ENCODE data around the gene CD164L2.
"Not testable (repeated sequence)": the region's sequence is repeated elsewhere in the genome, so short reads cannot be mapped to it uniquely, and the experiment has no call there.

Gene CD164L2

DNA sequence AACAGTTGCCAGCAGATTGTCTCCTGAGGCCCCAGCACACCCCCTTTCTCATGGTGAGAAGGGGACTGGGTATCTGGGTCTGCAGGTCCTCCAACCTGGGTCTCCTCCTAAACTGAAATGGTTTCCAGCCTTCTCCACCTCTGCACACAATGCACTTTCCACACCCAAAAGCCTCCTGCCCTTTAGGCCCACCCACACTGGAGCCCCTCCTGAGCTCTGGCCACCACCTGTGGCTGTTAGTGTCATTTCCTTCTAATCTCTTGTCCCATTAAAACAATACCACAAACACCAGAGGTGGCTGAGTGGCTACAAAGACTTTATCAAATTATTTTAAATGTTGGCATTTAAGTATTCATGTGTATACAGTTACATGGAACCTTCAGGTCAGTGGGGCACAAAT is 20.8 kb upstream of the CD164L2 start:
- no peak for DNase-seq

DNA sequence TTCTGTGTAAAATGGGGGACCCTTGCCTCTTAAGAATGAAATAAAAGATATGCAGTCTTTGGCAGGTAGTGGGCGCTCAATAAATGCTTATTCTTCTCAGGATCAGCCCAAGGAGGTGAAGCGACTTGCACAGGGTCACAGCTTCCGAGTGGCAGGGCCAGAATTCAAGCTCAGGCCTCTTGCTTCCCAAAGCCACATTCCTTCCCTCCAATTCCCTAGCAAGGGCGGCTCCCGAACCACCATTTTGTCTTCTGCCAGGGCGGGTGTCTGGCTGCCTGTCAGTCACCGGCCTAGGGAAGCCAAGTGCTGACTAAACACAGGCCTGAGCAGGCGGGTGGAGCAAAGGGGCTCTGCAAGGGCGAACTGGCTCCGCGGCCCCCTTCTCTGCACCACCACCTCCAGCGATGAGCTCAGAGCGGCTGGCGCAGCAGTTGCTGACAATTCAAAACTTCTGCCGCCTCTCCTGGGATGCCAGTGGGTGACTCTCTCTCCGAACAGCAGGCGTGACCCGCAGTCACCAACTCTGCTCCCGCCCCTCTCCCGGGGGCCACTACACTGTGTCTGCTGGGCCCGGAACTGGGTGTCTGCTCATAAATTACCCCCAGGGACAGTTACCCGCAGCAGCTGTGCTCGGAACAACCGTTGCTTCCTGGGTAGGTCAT is 20.1 kb upstream of the CD164L2 start:
- no peak for DNase-seq

DNA sequence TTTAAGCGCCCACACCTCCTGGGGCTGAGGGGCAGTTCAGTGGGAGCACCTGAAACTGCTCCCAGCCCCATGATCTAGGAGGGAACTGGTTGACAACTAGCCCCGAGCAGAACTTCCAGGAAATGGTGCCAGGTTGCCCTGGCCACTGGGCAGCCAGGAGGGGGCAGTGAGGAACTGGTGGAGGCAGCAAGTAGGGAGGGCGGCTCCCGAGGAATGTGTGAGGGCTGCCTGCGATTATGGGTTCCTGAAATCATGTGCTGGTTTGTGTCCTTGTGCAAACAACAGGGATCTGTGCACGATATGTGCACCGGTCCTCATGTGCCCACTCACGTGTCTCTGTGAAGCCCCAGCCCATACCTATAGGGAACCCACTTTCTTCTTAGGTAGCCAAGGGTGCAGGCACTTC is 19.2 kb upstream of the CD164L2 start:
- no peak for DNase-seq

DNA sequence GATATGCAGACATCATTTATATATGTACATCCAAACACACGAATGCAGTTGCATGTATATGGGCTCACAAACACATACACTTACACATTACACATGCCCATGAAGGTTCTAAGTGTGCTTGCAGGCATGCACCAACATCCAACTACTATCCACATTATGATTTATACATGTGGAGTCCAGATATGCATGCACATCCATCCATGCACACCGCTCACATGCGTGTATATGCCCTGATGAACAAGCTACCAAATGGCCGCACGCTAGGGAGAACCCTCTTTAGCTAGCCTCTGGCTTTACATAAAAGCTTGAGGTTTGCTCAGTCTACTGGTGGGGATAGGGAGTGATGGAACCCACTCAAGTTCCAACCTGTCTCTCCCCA is 17.8 kb upstream of the CD164L2 start:
- no peak for DNase-seq

DNA sequence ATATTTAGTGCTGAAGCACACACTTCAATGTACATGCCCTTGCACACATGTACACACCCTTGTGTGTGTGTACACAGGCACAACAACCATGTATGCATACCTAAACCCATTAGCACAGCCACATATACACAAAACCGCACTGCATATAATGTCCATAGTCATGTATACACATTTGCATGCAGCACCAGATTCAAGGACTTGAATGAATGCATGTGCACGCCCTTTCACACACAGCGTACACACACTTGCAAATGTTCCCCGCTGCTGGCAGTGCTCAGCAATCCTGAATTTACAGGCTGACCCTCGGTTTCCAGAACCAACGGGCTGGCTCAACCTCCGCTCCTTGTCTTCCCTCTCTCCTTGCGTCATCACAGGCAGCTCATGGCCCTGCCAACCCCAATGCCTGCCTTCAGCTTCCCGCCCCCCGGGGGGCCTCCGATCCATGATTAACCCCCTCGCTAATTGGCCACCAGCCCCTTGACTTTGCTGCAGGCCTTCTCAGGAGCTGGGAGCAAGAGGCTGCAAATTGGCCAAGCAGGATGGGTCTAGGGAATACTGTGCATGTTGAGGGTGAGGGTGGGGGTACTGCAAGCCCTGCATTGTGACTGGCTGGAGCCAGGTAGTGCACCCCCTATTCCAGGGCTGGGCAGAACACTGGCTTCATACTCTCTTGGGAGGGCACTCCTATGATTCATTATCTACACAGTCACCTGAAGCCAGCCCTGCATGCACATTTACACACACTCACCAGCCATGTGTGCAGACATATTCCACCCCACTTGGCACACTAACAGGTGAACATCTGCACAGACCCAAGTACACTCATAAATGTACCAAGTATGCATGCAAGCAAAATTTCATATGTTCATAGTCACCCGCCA is 17.2 kb upstream of the CD164L2 start:
- no peak for DNase-seq

DNA sequence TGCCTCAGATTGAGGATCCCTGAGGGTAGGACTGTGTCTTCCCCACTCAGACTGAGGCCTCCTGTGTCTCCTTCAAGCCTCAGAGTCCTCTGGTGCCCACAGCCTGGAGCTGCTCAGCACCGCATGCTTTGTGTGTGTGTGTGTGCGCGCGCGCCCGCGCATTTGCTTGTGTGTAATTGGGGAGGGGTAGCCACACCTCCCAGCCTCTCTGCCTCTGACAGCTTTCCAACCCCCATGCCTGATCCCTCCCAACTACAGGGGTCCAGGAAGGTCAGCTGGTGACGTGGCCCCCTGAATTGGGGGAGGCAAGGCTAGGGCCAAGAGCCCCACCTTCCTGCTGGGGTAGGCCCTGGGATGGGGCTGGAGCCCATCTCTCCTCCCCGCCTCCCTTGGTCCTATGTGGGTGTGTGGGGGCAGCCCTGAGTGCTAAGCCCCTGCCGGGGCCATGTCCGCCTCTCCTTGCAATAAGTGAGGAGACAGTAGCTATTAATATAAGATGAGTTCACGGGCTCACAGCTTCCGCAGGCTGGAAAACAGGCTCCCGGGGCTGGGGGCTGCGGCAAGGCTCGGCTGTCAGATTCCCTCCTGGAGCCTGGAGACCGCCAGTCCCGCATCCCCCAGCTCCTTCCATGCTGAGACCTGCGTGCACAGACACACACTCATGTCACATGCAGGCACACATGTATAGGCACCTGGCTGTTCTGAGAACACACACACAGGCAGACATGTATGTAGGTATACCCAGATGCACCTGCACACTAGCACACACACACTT is 16.3 kb upstream of the CD164L2 start:
- no peak for DNase-seq

DNA sequence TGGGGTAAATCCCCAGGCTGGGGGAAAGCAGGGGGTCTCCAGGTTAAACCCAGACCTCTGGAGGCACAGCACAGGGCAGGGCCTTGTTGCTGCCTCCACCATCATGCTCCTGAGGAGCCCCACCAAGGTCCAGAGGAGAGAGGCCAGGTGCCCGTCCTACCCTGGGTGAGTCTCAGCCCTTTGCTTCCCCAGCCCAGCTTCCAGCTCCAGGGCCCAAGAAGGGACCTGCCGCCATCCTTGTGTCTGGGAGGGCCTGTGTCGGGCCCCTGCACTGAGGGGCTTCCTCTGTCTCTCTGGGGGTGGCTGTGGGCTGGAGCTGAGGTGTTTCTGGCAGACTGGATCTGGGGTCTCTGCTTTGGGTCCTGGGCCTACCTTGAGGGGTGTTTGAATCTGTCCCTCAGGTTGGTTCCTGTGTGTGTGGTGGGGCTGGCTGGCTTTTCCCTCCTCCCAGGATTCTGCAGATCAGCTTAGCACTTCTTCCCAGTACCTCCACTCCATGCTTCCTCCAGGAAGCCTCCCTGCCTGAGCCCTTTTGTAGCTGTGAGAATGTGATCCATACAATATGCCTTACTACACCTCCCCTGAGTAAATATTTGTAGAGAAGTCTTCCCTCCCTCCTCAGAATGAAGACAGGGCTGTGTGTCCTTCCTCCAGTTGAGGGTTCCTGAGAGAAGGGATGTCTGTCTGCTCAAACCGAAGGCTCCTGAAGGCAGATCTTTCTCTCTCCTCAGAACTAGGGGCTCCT is 15.4 kb upstream of the CD164L2 start:
- no peak for DNase-seq

DNA sequence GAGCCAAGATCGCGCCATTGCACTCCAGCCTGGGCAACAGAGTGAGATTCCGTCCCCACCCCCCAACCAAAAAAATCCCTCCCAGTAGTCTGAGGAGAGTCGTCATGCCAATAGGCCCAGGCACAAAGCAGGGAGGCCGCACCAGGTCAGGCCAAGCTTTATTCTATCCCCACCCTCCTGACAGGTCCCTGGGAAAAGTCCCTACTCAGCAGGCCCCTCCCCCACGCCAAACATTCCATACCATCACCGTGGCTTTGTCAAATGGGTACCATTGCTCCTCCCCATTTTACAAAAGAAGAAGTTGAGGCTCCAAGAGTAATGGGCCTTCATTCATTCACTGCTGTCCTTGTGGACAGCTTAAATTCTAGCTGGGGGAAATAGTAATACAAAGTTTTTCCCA is 14.6 kb upstream of the CD164L2 start:
- DNase-seq = no peak

DNA sequence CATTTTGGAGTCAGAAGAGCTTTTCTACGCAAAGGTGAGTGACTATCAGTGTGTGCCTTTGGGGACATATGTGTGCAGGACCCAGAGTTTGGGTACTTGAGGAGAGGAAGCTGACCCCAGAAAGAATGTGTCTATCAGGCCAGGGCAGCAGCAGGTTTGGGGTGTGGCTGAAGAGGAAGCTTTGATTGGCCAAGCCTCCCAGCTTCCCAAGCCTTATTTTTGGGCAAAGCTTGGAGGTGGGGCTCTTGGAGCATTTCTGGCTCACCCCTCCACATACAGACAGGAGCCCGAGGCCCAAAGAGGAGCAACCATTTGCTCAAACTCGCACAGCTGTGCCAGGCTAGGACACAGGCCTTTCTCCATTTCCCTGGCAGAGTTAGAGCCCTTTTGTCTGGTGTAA is 14.0 kb upstream of the CD164L2 start:
- DNase-seq = no peak

DNA sequence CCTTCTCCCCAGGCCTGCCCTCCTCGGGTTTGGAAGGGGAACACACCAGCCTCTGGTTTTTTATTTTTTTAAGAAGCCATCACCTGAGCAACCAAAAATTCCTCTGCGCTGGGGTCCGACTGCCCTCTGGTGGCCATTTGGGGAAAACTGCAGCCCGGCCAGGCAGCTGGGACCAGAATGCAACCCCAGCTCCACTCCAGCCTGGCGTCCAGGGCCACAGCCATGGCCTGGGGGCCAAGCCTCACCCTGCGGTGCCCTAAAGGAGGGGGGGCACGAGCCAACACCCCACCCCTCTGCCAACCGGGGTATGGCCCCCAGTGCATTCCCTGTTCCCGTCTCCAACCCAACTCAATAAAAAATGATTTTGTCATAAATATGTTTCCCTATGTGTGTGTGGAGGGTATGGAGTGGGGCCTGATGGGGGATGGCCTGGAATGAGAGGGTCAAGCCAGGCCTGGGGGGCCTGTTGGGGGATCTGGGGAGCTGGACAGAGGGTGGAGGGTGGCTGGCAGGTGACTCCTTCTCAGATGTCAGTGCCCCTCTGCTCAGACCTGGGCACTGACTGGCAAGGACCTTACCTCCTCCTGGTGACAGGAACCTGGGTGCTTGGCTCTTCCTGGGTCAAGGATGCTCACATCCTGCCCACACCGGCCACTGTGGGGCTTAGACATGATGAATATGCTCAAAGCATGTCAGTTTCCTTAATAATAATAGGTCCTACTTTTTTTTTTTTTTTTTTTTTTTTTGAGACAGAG is 12.5 kb upstream of the CD164L2 start:
- DNase-seq = peak; percentile 58

DNA sequence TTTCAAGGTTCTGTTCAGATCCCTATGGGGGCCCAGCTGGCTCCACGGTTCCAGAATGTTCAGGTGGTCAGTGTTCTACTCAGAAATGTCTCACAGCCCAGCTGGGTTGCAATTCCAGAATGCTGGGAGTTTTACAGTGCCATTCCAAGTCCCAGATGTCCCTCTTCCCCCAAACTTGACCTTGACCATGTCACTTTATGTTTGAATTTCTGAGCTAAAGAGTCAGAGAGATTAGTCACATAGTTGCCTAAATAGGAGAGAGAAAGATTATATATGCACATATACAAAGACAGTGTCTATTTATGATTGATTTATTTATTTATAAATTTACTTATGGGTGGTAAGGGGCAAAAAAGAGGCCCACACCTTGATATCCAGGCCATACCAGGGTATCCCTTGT is 11.8 kb upstream of the CD164L2 start:
- no peak for DNase-seq

DNA sequence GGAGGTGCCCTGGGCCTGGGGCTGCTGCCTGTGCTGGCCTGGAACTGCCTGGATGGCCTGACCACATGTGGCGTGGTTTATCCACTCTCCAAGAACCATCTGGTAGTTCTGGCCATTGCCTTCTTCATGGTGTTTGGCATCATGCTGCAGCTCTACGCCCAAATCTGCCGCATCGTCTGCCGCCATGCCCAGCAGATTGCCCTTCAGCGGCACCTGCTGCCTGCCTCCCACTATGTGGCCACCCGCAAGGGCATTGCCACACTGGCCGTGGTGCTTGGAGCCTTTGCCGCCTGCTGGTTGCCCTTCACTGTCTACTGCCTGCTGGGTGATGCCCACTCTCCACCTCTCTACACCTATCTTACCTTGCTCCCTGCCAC is 11.1 kb upstream of the CD164L2 start:
- DNase-seq = no peak

DNA sequence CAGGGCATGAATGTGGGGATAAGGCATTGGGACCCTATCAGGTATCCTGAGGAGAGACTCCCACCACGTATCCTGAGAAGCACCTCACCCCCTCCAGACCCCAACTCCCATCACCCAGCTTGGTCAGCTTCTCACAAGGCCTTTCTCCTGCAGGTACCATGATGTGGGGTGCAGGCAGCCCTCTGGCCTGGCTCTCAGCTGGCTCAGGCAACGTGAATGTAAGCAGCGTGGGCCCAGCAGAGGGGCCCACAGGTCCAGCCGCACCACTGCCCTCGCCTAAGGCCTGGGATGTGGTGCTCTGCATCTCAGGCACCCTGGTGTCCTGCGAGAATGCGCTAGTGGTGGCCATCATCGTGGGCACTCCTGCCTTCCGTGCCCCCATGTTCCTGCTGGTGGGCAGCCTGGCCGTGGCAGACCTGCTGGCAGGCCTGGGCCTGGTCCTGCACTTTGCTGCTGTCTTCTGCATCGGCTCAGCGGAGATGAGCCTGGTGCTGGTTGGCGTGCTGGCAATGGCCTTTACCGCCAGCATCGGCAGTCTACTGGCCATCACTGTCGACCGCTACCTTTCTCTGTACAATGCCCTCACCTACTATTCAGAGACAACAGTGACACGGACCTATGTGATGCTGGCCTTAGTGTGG is 10.6 kb upstream of the CD164L2 start:
- DNase-seq = no peak

DNA sequence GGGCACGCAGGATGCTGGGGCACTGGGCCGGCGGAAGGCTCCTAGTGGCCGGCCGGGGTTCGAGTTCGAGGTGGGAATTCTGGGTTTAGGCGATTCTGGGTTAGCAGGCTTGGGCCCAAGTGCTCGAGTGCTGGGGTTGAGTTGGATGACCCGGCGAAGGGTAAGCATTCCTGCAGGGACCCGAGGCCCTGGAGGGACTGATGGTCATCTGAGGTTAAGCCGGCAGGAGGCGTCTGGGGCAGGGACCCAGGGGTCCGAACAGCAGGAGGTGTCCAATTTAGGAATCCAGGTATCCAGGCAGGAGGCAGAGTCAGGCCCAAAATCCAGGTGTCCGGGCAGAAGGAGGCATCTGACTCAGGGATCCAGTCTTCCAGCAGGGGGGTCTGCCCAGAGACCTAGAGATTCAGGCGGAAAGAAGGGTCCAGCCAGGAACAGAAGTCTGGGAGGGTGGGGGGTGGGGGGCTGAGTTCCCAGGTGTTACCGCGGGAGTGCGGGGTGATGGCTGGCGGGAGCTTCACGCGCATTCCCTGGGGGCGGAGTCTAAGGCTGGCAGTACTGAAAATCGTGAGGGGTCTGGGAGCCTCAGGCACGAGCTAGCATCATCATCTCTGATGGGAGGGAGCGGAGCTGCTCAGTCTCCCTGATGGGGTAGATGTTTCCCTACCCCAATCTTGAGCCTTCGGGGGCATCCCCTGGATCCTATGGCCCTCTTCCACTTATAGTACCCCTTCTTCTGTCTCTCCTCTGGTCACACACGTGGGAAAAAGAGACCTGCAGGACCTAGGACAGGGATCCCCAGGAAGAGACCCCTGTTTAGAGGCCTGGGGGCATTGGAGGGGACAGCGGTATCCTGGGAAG is 9.9 kb upstream of the CD164L2 start:
- DNase-seq = no peak

DNA sequence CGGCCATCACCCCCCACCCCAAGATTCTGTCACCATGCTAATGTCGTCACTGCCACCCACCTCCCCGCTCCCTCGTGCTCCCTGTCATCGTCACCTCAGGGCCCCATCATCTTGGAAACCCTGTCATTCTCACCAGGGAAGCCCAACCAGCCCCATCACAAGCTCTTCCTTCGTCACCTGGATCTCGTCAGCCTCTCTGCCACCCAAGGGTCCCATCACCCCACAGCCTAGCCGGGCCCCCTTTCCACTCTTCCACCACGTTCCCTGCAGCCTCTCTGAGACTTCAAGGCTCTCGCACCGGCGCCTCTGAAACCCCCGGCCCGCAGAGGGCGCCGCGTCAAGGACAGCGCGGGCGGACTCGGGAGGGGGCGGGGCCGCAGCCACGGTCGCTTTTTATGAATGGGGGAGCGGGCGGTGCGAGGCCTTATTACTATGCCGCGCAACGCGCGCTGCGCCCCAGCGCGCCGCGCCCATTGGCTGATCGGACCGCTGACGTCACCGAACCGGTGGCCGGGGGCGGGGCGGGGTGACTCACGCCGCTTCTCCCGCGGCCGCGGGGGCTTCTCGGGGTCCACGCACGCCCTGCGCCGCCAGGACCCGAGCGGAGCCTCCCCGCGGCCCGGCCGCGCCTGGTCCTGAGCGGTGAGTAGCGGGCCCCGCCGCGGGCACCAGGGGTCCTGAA is 9.1 kb upstream of the CD164L2 start, which contains the start of gene GPR3:
Gene GPR3, plus strand, starts transcription at position 527 of the 682 bp plus-strand sequence. CDS start 1,177 bp downstream, outside the sequence.
- DNase-seq = peak; percentile 77

DNA sequence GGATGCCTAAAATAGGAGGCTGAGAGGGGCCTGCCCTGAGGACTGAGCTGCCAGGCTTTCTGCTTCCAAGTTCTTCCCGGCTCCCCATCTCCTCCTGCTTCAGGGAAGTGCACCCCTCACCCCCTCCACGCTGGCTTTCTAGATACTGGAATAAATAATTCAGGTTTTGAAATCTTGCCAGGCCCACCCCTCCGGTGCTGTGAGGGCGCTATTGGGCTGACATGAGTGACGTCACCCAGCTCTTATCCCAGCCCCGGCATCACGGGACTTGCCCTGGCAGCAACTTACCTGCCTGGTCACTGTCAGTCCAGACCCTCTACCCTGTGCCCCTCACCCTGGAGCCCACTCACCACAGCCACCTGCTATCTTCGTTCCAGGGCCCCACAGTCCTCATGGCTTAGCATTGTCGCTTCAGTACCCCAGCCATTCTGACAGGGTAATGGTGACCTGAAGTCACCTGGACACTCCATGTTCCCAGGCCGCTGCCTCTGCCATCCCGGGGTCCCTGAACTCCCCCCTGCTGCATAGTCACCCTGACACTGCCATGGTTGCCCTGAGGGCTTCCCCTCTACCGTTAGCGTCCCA is 8.5 kb upstream of the CD164L2 start:
- DNase-seq = no peak

DNA sequence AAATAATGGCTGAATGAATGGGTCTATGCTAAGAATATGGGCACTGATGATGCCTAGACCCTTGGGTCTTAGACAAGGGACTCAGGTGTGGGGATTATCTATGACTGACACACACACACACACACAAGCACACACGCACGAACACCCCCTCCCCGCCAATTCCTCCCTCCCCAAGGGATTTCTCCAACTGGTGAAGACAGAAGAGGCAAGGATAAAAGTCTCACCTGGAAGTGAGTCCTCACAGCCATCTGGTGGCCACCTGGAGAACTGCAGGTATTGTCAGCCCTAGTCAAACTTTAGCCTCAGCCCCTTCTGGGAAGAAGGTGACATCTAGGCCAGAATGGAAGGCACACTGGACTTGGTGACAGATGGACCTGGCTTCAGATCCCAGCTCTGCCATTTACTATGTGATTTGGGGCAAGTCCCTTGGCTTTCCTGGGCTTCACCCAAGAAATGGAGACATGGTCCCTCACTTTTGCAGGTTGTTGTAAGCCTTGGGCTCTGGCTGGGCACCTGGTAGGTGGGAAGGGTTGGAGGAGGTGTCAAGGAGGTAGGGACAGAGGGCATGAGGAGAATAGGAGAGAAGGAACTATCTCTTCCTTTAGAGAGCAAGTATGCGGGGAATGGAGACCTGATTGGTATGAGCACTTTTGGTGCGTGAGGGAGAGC is 5.3 kb upstream of the CD164L2 start:
- no peak for DNase-seq

DNA sequence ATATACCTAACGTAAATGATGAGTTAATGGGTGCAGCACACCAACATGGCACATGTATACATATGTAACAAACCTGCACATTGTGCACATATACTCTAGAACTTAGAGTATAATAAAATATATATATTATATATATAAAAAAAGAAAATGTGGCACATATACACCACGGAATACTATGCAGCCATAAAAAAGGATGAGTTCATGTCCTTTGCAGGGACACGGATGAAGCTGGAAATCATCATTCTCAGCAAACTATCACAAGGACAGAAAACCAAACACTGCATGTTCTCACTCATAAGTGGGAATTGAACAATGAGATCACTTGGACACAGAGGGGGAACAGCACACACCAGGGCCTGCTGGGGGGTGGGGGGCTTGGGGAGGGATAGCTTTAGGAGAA is 1.7 kb upstream of the CD164L2 start:
- not testable (repeated sequence) for DNase-seq

DNA sequence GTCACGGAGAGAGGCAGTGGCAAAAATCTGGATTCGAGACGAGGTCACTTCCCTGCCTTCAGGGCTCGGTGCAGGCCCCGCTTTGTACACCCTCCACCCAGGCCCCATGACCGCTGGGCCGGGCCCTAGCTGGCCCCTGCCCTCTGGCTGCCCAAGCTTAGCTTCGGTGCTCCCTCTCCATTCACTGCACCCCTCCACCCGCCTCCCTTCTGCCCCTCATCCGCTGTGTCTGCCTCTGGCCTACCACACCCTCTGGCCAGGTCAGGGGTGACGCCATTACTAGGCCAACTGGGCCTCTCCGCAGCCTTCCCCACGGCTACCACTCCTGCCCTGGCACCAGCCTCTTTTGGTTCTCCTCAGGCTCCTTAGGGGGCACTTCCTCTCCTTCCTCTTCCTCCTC is 528 bp upstream of the CD164L2 start:
- no peak for DNase-seq
